22Rv1 (cell line): ENCODE measurements around the gene LINGO3.

Source experiments
- ZFX ChIP-seq: fragments of 450-650 bp; IDR thresholded peaks from 2 replicates; pipeline ENCODE4 v1.6.1; 2017; ENCODE audit warnings: antibody characterized with exemption, borderline replicate concordance
- TF ChIP-seq, protein P1 (sequence below): fragments of 450-650 bp; IDR thresholded peaks from 2 replicates; pipeline ENCODE4 v1.5.1; 2017; ENCODE audit warnings: mild to moderate bottlenecking

DNA sequence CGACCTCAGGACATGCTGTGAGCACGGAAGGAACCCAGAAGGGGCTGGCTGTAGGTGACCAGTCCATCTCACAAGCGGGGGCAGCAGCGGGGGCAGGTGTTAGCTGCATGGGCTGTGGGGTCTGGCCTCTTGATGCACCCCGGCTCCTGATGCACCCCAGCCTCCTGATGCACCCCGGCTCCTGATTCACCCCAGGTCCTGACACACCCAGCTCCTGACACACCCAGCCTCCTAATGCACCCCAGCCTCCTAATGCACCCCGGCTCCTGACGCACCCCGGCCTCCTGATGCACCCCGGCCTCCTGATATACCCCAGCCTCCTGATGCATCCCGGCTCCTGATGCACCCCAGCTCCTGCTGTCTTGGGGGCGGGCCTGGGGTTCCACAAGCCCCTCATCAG, 13.0 kb upstream of the LINGO3 start:
- TF ChIP-seq, protein P1, sequence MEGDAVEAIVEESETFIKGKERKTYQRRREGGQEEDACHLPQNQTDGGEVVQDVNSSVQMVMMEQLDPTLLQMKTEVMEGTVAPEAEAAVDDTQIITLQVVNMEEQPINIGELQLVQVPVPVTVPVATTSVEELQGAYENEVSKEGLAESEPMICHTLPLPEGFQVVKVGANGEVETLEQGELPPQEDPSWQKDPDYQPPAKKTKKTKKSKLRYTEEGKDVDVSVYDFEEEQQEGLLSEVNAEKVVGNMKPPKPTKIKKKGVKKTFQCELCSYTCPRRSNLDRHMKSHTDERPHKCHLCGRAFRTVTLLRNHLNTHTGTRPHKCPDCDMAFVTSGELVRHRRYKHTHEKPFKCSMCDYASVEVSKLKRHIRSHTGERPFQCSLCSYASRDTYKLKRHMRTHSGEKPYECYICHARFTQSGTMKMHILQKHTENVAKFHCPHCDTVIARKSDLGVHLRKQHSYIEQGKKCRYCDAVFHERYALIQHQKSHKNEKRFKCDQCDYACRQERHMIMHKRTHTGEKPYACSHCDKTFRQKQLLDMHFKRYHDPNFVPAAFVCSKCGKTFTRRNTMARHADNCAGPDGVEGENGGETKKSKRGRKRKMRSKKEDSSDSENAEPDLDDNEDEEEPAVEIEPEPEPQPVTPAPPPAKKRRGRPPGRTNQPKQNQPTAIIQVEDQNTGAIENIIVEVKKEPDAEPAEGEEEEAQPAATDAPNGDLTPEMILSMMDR: no peak
- TF ChIP-seq ZFX: no peak
